HG02885 (cell line): ENCODE measurements around the gene VEGFA.

Experiments
- ATAC-seq: cut with Tn5 transposase; IDR thresholded peaks from one replicate; pipeline ENCODE4 v1.9.1; 2021; ENCODE audit warnings: mild to moderate bottlenecking; ENCODE audit not compliant: unreplicated experiment, poor library complexity

VEGFA gene

DNA sequence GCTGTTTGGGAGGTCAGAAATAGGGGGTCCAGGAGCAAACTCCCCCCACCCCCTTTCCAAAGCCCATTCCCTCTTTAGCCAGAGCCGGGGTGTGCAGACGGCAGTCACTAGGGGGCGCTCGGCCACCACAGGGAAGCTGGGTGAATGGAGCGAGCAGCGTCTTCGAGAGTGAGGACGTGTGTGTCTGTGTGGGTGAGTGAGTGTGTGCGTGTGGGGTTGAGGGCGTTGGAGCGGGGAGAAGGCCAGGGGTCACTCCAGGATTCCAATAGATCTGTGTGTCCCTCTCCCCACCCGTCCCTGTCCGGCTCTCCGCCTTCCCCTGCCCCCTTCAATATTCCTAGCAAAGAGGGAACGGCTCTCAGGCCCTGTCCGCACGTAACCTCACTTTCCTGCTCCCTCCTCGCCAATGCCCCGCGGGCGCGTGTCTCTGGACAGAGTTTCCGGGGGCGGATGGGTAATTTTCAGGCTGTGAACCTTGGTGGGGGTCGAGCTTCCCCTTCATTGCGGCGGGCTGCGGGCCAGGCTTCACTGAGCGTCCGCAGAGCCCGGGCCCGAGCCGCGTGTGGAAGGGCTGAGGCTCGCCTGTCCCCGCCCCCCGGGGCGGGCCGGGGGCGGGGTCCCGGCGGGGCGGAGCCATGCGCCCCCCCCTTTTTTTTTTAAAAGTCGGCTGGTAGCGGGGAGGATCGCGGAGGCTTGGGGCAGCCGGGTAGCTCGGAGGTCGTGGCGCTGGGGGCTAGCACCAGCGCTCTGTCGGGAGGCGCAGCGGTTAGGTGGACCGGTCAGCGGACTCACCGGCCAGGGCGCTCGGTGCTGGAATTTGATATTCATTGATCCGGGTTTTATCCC is at the start of gene VEGFA:
VEGFA (plus strand) TSS at position 686 of the 846 bp plus-strand sequence.
- ATAC-seq, result peak; percentile 63

- ATAC-seq, result no peak
Measured at GRCh38 chr6:43720999-43721398, 49.0 kb upstream of the VEGFA start.

- no peak for ATAC-seq
Measured at GRCh38 chr6:43722920-43723545, 47.0 kb upstream of the VEGFA start.

- peak; percentile 76 for ATAC-seq
Measured at GRCh38 chr6:43723737-43724295, 46.2 kb upstream of the VEGFA start.

GRCh38 chr6:43724354-43724753 is 45.7 kb upstream of the VEGFA start:
- no peak for ATAC-seq

GRCh38 chr6:43724914-43725642 is 44.9 kb upstream of the VEGFA start:
- ATAC-seq, result peak; percentile 80

GRCh38 chr6:43725643-43726580 is 44.1 kb upstream of the VEGFA start:
- ATAC-seq, result no peak

DNA sequence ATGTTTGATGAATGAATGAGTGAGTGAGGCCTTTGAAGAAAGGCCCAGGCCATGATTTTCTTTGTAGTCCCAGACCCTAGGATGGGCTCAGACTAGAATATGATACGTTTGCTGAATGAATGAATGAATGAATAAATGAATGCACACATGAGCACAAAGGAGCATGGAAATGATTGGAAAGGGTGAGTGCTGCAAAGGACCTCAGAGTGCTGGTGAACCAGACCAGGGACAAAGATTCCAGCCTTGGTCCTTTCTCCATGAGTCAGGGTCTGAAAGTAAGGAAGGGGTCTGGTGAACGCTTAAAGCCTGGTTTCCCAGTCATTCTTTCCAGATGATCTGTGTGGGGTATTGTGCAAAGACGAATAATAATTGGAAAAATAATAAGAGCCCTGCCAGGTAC is 42.4 kb upstream of the VEGFA start:
- no peak for ATAC-seq

GRCh38 chr6:43728586-43728985 is 41.4 kb upstream of the VEGFA start:
- ATAC-seq, result no peak

GRCh38 chr6:43729537-43729936 is 40.5 kb upstream of the VEGFA start:
- ATAC-seq, result no peak

- ATAC-seq, result no peak
Measured at GRCh38 chr6:43730634-43731033, 39.4 kb upstream of the VEGFA start.

GRCh38 chr6:43733471-43734293 is 36.3 kb upstream of the VEGFA start:
- ATAC-seq, result no peak

GRCh38 chr6:43734294-43734665 is 35.7 kb upstream of the VEGFA start:
- ATAC-seq, result no peak

GRCh38 chr6:43735642-43736199 is 34.3 kb upstream of the VEGFA start:
- no peak for ATAC-seq

- no peak for ATAC-seq
Measured at GRCh38 chr6:43736211-43736786, 33.7 kb upstream of the VEGFA start.

DNA sequence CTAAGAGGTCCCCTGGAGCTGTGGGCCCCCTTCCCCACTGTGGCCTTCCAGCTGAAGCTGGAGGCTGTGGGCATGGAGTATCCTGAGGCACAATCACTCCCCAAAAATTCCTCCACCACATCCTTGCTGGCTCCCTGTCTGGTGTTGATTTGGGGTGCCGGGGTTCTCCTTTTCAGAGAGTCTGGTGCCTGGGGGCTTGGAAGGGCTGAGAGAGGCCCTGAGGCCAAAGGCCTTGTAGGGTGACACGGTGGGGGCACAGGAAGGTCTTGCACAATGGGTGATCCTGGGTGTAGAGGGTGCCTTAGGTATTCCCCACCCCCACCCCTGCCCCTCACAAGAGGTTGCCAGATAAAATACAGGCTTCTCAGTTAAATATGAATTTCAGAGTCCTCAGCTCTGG is 33.2 kb upstream of the VEGFA start:
- no peak for ATAC-seq

GRCh38 chr6:43737272-43738081 is 32.5 kb upstream of the VEGFA start:
- ATAC-seq, result no peak
